GM19025 (cell line): ENCODE results near the gene FAS.

Source experiments
- ATAC-seq: cut with Tn5 transposase; IDR thresholded peaks from one replicate; pipeline ENCODE4 v1.9.1; 2021; ENCODE audit warnings: mild to moderate bottlenecking, low read depth, moderate library complexity; ENCODE audit not compliant: unreplicated experiment

The FAS gene

GRCh38 chr10:88990384-88991160, at the start of gene FAS:
Gene FAS, plus strand, starts transcription at chr10:88990798. Its CDS starts 79 bp downstream, at chr10:88990877.
- peak; percentile 62 for ATAC-seq

- ATAC-seq = no peak
Observed at GRCh38 chr10:88941026-88941425, 49.6 kb upstream of the FAS start.

GRCh38 chr10:88943778-88944177, 46.8 kb upstream of the FAS start:
- ATAC-seq = no peak

- ATAC-seq = no peak
Observed at GRCh38 chr10:88944813-88945212, 45.8 kb upstream of the FAS start.

- ATAC-seq = no peak
Observed at GRCh38 chr10:88946200-88946599, 44.4 kb upstream of the FAS start.

- ATAC-seq = no peak
Observed at GRCh38 chr10:88946965-88947590, 43.5 kb upstream of the FAS start.

GRCh38 chr10:88949051-88949450, 41.5 kb upstream of the FAS start:
- no peak for ATAC-seq

GRCh38 chr10:88949912-88950837, 40.4 kb upstream of the FAS start:
- ATAC-seq = no peak

- ATAC-seq = no peak
Observed at GRCh38 chr10:88952647-88953111, 37.9 kb upstream of the FAS start, which contains the start of gene ACTA2. Gene ACTA2, minus strand, starts transcription at chr10:88952773. Its CDS starts 3,843 bp downstream, at chr10:88948930.

- no peak for ATAC-seq
Observed at GRCh38 chr10:88953662-88954061, 36.9 kb upstream of the FAS start.

GRCh38 chr10:88954458-88955083, 36.0 kb upstream of the FAS start:
- ATAC-seq = no peak

GRCh38 chr10:88957381-88957780, 33.2 kb upstream of the FAS start:
- ATAC-seq = no peak

GRCh38 chr10:88958721-88959120, 31.9 kb upstream of the FAS start:
- no peak for ATAC-seq

- no peak for ATAC-seq
Observed at GRCh38 chr10:88960802-88961201, 29.8 kb upstream of the FAS start.

- no peak for ATAC-seq
Observed at GRCh38 chr10:88961266-88961665, 29.3 kb upstream of the FAS start.

- no peak for ATAC-seq
Observed at GRCh38 chr10:88962336-88962735, 28.3 kb upstream of the FAS start.

- no peak for ATAC-seq
Observed at GRCh38 chr10:88963318-88963717, 27.3 kb upstream of the FAS start.

- ATAC-seq = no peak
Observed at GRCh38 chr10:88964360-88964759, 26.2 kb upstream of the FAS start.

- no peak for ATAC-seq
Observed at GRCh38 chr10:88964869-88965415, 25.7 kb upstream of the FAS start.

- ATAC-seq = no peak
Observed at GRCh38 chr10:88966797-88967196, 23.8 kb upstream of the FAS start.
